ENCODE results near the gene LY6G5C.

LY6G5C gene

GRCh38 chr6:31725502-31726350, 44.9 kb upstream of the LY6G5C start:
- Histone ChIP-seq H4K20me1 (ENCODE audit: insufficient read depth, low read length) (no peaks in the 10 kb centered on the region), H3K27me3 (replicated peaks; ENCODE audit: insufficient read depth, low read length) (no peaks in the 10 kb centered on the region), H2AFZ (ENCODE audit: low read length) (no peak overlapping the region), H3K79me2 (ENCODE audit: low read length) (peaks cover 8% of the 10 kb centered on the region; the same call in 1 of the 2 replicates), H3K27ac (ENCODE audit: low read length) (no peak overlapping the region), H3K9ac (ENCODE audit: low read length) (no peak overlapping the region), H3K4me3 (ENCODE audit: low read length) (no peak overlapping the region), H3K4me2 (ENCODE audit: low read depth, low read length) (no peak overlapping the region), H3K9me3 (replicated peaks; ENCODE audit: insufficient read depth, low read length) (no peaks in the 10 kb centered on the region), H3K4me1 (ENCODE audit: low read length) (peaks cover 29% of the 10 kb centered on the region), H3K36me3 (replicated peaks; ENCODE audit: insufficient read depth, low read length) (no peaks in the 10 kb centered on the region), H3F3A (ENCODE audit: insufficient read depth, low read length) (peaks cover 38% of the 10 kb centered on the region), H3K9me2 (replicated peaks; ENCODE audit: insufficient read depth, low read length) (no peaks in the 10 kb centered on the region)
- DNase-seq, result no peak
- TF ChIP-seq EZH2phosphoT487 (IDR thresholded peaks at IDR 0.05; ENCODE audit: low read length) (no peak), EZH2 (optimal IDR thresholded peaks at IDR 0.05; ENCODE audit: low read depth, low read length) (no peak)
- TF ChIP-seq, protein P1, sequence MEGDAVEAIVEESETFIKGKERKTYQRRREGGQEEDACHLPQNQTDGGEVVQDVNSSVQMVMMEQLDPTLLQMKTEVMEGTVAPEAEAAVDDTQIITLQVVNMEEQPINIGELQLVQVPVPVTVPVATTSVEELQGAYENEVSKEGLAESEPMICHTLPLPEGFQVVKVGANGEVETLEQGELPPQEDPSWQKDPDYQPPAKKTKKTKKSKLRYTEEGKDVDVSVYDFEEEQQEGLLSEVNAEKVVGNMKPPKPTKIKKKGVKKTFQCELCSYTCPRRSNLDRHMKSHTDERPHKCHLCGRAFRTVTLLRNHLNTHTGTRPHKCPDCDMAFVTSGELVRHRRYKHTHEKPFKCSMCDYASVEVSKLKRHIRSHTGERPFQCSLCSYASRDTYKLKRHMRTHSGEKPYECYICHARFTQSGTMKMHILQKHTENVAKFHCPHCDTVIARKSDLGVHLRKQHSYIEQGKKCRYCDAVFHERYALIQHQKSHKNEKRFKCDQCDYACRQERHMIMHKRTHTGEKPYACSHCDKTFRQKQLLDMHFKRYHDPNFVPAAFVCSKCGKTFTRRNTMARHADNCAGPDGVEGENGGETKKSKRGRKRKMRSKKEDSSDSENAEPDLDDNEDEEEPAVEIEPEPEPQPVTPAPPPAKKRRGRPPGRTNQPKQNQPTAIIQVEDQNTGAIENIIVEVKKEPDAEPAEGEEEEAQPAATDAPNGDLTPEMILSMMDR (IDR thresholded peaks at IDR 0.05; ENCODE audit: low read length), result no peak

- TF ChIP-seq, protein P1 (IDR thresholded peaks at IDR 0.05; ENCODE audit: low read length), result no peak
- no peak for TF ChIP-seq EZH2 (optimal IDR thresholded peaks at IDR 0.05; ENCODE audit: low read depth, low read length)
- TF ChIP-seq EZH2phosphoT487 (IDR thresholded peaks at IDR 0.05; ENCODE audit: low read length), result no peak
- no peaks in the 10 kb centered on the region for H3K36me3 ChIP-seq (replicated peaks; ENCODE audit: insufficient read depth, low read length)
- no peaks in the 10 kb centered on the region for H4K20me1 ChIP-seq (ENCODE audit: insufficient read depth, low read length)
- H3K4me3 ChIP-seq (ENCODE audit: low read length), result no peak overlapping the region
- no peak overlapping the region for H2AFZ ChIP-seq (ENCODE audit: low read length)
- no peaks in the 10 kb centered on the region for H3K27me3 ChIP-seq (replicated peaks; ENCODE audit: insufficient read depth, low read length)
- H3K9me3 ChIP-seq (replicated peaks; ENCODE audit: insufficient read depth, low read length), result no peaks in the 10 kb centered on the region
- H3F3A ChIP-seq (ENCODE audit: insufficient read depth, low read length), result peaks cover 32% of the 10 kb centered on the region
- no peak overlapping the region for H3K4me2 ChIP-seq (ENCODE audit: low read depth, low read length)
- H3K79me2 ChIP-seq (ENCODE audit: low read length), result peaks cover 8% of the 10 kb centered on the region; the same call in 1 of the 2 replicates
- H3K9ac ChIP-seq (ENCODE audit: low read length), result no peak overlapping the region
- no peaks in the 10 kb centered on the region for H3K9me2 ChIP-seq (replicated peaks; ENCODE audit: insufficient read depth, low read length)
- no peak for DNase-seq
- H3K27ac ChIP-seq (ENCODE audit: low read length), result no peak overlapping the region
- peaks cover 28% of the 10 kb centered on the region for H3K4me1 ChIP-seq (ENCODE audit: low read length)
Measured at GRCh38 chr6:31723980-31724691, 43.3 kb upstream of the LY6G5C start.

GRCh38 chr6:31723245-31723979, 42.5 kb upstream of the LY6G5C start, which contains the start of gene MPIG6B:
TSS of gene MPIG6B (plus strand) at chr6:31723373. CDS start at chr6:31723384, 11 bp downstream.
- H3K4me1 ChIP-seq (ENCODE audit: low read length), result peaks cover 20% of the 10 kb centered on the region
- no peak within 1 kb of the TSS for H3K4me2 ChIP-seq (ENCODE audit: low read depth, low read length)
- no peak for DNase-seq

More at GRCh38 chr6:31723245-31723979, 42.5 kb upstream of the LY6G5C start, which contains the start of gene MPIG6B:
- Histone ChIP-seq H3K9me2 (replicated peaks; ENCODE audit: insufficient read depth, low read length) (no peaks in the 10 kb centered on the region), H3K9ac (ENCODE audit: low read length) (no peak within 1 kb of the TSS), H3K9me3 (replicated peaks; ENCODE audit: insufficient read depth, low read length) (no peaks in the 10 kb centered on the region), H3F3A (ENCODE audit: insufficient read depth, low read length) (peaks cover 25% of the 10 kb centered on the region), H3K36me3 (replicated peaks; ENCODE audit: insufficient read depth, low read length) (no peaks in the 10 kb centered on the region), H3K27ac (ENCODE audit: low read length) (no peak within 1 kb of the TSS), H3K4me3 (ENCODE audit: low read length) (no peak within 1 kb of the TSS), H3K27me3 (replicated peaks; ENCODE audit: insufficient read depth, low read length) (no peaks in the 10 kb centered on the region), H3K79me2 (ENCODE audit: low read length) (0 out of 2 replicates have a peak, but pooled peaks cover 2% of the 10 kb centered on the region), H4K20me1 (ENCODE audit: insufficient read depth, low read length) (no peaks in the 10 kb centered on the region), H2AFZ (ENCODE audit: low read length) (no peak within 1 kb of the TSS)
- TF ChIP-seq, protein P1 (IDR thresholded peaks at IDR 0.05; ENCODE audit: low read length), result no peak
